Coronary artery (tissue), 2 donors: ENCODE results near the gene MPP2.
A peak's percentile ranks its signal among the peaks of the same experiment; 100 is the strongest.
"Not testable (repeated sequence)": the region's sequence is repeated elsewhere in the genome, so short reads cannot be mapped to it uniquely, and the experiment has no call there.

Source experiments
- DNase-seq: peaks from one replicate; pipeline ENCODE4 v3.0.0-alpha.2; 2017; ENCODE audit warnings: low spot score
- H3K27ac ChIP-seq, 2 donors: fragments of 200-600 bp; sonication (generic); one replicate each; pipeline ENCODE4 v1.5.1; 2016 to 2019
- H3K4me3 ChIP-seq: fragments of 200-600 bp; sonication (generic); 2 replicates; pipeline ENCODE4 v1.5.1; 2016; ENCODE audit warnings: mild to moderate bottlenecking, moderate library complexity
- TF ChIP-seq, protein P1 (sequence below): fragments of 200-600 bp; sonication (generic); IDR thresholded peaks from one replicate; pipeline ENCODE4 v1.5.1; 2019; ENCODE audit warnings: antibody characterized with exemption

The MPP2 gene

DNA sequence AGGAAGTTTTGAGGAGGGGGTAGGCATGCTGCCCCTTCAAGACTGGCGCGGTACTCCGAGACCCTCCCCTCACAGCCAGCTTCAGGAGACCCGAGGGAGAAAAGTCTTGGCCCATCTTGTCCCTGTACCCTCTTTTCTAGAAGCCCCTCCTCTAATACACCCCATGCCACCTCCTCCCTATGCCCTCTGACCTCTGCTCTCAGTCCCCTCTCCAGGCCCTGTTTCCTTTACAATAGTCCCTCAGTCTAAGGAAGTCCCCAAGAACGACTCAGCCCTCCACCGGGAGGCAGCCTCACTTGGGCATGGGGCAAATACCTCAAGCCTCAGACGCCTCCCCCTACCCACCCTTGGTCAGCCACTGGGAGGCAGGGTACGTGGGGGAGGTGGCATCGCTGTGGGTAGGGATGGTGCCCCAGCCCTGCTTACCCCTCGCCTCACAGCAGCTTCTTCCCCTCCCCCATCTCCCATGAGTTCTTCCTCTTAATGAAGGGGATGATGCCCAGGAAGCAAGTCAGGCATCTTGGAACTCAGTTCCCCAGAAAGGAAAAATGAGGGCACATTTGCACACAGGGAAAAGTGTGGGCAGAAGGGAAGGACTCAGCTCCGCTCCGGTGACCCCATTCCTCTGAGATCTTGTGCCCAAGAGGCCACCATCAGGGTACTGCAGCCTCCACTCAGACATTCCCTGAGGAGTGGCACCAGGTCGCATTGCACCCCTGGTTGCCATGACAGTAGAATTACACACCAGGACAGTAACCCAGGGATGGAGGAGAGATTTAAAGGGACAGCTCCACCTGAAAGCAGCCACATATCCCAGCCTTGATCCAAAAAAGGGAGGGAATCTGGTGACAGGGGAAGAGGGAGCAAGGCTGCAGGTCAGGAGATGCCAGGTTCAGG is 6.2 kb downstream of the MPP2 start:
- TF ChIP-seq, protein P1, sequence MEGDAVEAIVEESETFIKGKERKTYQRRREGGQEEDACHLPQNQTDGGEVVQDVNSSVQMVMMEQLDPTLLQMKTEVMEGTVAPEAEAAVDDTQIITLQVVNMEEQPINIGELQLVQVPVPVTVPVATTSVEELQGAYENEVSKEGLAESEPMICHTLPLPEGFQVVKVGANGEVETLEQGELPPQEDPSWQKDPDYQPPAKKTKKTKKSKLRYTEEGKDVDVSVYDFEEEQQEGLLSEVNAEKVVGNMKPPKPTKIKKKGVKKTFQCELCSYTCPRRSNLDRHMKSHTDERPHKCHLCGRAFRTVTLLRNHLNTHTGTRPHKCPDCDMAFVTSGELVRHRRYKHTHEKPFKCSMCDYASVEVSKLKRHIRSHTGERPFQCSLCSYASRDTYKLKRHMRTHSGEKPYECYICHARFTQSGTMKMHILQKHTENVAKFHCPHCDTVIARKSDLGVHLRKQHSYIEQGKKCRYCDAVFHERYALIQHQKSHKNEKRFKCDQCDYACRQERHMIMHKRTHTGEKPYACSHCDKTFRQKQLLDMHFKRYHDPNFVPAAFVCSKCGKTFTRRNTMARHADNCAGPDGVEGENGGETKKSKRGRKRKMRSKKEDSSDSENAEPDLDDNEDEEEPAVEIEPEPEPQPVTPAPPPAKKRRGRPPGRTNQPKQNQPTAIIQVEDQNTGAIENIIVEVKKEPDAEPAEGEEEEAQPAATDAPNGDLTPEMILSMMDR = no peak
- Histone ChIP-seq H3K27ac (no peak overlapping the region), H3K4me3 (peak overlapping the region; percentile 74)
- no peak for DNase-seq

DNA sequence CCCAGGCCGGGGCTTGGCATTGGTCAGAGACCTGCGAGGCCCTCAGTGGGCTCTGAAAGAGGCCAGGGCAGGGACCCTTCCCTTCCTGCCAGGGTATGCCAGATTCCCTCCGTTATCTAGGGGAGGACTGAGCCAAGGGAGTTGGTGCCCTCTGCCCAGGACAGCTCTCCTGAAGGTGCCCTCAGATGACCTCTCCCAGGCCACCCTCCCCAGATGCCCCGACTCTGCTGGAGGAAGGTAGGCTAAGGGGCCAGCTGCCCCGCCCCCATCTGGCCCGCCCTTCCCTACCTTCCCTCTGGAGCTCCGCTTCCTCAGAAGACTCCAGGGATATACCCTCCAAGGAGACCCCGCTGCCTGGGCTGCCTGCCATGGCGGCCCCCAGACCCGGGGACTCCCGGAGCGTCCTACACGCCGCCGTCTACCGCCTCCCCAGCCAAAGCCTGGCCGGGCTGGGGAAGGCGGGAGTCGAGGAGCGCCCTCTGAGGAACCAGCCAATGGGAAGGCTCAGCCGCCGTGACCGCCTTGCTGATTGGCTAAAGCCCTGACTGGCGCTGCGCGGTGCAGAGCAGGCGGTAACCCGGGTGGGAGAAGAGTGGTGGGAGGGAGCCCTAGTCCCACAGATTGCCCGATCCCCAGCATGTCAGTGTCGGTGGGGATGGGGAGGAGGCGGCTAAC is 7.0 kb downstream of the MPP2 start:
- H3K4me3 ChIP-seq = peak overlapping the region; percentile 74
- no peak overlapping the region for H3K27ac ChIP-seq
- TF ChIP-seq, protein P1 = no peak
- peak; percentile 84 for DNase-seq

DNA sequence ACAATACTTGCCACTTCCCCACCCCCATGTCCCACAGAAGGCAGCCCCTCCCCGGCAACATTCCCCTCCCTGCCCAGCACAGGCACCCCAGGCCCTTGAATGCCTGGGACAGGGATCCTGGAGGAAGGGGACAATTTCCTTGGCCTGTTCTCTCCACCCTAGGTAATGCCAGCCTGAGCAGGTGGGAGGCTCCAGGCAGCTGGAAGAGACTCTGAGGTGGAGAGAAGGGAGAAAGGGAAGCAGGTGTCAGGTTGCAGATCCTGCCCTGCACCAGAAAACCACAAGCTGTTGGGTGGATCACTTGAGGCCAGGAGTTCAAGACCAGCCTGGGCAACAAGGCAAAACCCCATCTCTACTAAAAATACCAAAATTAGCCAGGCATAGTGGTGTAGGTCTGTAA is 8.9 kb downstream of the MPP2 start:
- TF ChIP-seq, protein P1 = no peak
- Histone ChIP-seq H3K4me3 (no peak overlapping the region), H3K27ac (no peak overlapping the region)
- DNase-seq = no peak

DNA sequence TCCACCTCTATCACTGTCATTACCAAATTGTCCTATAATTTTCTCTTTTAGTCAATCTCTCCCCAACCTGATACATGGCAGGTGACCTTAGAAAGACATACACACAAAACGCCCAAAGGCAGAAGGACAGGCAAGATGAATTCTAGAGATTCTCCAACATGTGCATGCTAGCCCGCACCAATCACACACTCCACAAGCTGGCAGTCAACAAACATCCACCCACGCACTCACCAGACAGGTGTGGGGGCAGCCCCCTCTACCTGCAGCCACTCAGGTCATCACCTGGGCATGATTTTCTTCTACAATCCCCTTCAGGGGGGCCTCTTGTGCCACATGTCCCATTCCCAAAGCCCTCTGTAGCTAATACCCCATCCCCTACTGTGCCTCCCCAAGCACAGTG is 9.5 kb downstream of the MPP2 start:
- H3K4me3 ChIP-seq = no peak overlapping the region
- TF ChIP-seq, protein P1 = no peak
- no peak for DNase-seq
- no peak overlapping the region for H3K27ac ChIP-seq

DNA sequence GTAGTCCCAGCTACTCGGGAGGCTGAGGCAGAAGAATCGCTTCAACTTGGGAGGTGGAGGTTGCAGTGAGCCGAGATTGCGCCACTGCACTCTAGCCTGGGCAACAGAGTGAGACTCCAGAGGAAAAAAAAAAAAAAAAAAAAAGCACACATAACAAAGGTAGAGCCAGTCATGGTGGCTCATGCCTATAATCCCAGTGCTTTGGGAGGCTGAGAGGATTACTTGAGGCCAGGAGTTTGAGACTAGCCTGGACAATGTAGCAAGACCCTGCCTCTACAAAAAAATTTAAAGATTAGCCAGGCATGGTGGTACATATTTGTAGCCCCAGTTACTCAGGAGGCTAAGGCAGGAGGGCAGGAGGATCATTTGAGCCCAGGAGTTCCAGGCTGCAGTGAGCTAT is 12.8 kb downstream of the MPP2 start:
- not testable (repeated sequence) for H3K27ac ChIP-seq, H3K4me3 ChIP-seq, DNase-seq

DNA sequence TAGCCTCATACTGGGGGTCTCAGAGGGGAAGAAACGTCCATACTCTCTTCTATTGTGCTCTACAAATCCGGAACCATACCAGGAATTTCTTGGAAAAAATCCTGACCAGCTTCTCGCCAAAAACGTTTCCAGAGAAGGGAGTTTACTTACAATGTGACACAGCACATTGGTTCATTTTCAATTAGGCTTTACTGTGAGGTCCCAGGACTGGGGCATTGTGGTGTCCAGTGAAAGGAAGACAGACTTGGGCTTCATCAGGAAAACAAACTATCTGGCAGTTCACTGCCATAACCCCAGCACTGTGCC is 14.7 kb downstream of the MPP2 start:
- TF ChIP-seq, protein P1 = no peak
- Histone ChIP-seq H3K27ac (no peak overlapping the region), H3K4me3 (no peak overlapping the region)
- no peak for DNase-seq

DNA sequence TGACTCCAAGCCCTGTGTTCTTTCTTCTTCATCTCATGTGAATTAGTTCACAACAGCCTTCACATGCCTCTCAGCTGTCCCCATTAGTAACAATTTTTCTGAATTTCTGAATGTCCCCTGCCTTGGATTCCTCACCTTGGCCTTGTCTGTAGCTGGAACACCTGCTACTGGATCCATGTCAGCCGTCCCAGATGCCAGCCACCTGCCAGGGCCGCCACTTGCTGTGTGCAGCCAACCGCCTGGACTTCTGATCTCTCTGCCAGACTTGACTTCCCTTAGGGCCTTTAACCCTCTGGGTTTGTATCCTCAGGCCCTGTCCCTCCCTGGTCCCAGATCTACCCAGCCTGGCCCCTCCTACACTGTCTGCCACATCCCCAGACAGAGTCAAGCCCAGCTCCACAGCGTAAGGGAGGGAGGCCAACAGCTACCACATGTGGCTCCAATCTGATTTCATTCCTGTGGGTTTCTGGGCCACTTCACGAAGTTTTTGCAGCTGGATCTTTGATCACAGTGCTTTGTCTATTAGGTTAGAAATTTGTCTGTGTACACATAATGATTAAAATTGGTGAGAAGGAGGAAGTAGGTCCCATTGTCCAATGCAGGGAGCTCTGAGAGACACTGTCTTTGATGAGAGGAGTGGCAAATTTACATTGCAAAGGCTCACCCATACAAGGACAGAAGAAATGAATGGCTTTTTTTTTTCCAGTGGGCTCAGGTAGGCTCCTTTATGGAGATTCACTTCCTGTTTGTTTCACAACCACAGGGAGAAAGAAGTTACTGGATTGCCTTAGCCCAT is 15.3 kb downstream of the MPP2 start:
- DNase-seq = no peak
- TF ChIP-seq, protein P1 = no peak
- H3K27ac ChIP-seq = no peak overlapping the region
- no peak overlapping the region for H3K4me3 ChIP-seq
